ENCODE measurements around the gene NAT8L.

NAT8L gene

GRCh38 chr4:2040391-2041238 is 18.5 kb upstream of the NAT8L start:
- Histone ChIP-seq H3K36me3 (ENCODE audit: control insufficient read depth, insufficient read depth, low read length, severe bottlenecking) (no peaks in the 10 kb centered on the region), H3K4me3 (ENCODE audit: low read length) (no peak overlapping the region), H3K9ac (ENCODE audit: low read length) (no peak overlapping the region), H3K27me3 (replicated peaks; ENCODE audit: control insufficient read depth, insufficient read depth, low read length) (peaks cover 12% of the 10 kb centered on the region), H3K9me3 (ENCODE audit: control insufficient read depth, low read length) (no peaks in the 10 kb centered on the region), H3K4me1 (ENCODE audit: control insufficient read depth, insufficient read depth, low read length) (peaks cover 4% of the 10 kb centered on the region)
- no peak for DNase-seq (ENCODE audit: low read depth)

DNA sequence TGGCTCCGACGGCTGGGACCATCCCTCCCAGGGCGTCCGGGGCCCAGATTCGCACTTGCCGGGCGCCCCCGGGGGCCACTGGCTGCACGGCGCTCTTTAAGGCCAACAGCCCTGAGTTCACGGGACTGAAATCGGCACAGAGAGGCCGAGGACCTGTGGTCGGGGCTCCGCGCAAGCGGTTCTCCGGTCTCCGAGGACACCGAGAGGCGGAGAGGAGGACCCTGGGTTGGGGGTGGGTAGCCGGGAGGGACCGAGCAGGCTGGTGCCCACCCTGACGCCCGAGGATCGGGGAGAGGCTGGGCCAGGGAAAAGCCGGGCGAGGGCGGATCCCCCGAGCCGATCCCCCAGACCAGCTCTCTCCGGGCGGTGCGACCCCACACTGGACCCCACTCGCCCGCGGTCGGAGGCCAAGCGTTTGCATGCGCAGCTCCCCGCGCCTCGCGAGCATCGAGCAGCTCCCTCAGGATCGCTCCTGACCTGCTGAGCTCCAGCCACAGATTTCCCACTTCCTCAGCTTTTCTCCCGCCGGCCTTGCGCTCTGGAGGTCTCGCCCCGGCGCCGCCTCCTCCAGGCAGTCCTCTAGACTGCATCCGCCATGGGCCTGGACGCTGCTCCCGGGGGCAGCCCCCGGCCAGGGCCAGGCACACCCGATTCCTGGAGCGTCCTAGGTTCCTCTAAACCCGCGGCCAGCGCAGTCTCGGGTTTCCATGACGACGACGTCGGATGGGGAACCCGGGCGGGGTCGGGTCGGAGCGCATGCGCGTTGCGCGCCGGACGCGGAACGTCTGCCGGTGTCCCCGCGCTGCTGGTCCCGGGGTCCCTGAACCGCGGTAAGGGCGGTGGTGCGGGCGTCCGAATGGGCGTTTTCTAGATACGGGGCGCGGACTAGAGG is 17.6 kb upstream of the NAT8L start:
- peak; percentile 93 for DNase-seq (ENCODE audit: low read depth)
- Histone ChIP-seq H3K9ac (ENCODE audit: low read length) (peak overlapping the region; percentile 72), H3K4me3 (ENCODE audit: low read length) (peak overlapping the region; percentile 84), H3K9me3 (ENCODE audit: control insufficient read depth, low read length) (no peaks in the 10 kb centered on the region), H3K27me3 (replicated peaks; ENCODE audit: control insufficient read depth, insufficient read depth, low read length) (peaks cover 10% of the 10 kb centered on the region), H3K4me1 (ENCODE audit: control insufficient read depth, insufficient read depth, low read length) (peaks cover 4% of the 10 kb centered on the region), H3K36me3 (ENCODE audit: control insufficient read depth, insufficient read depth, low read length, severe bottlenecking) (no peaks in the 10 kb centered on the region)

DNA sequence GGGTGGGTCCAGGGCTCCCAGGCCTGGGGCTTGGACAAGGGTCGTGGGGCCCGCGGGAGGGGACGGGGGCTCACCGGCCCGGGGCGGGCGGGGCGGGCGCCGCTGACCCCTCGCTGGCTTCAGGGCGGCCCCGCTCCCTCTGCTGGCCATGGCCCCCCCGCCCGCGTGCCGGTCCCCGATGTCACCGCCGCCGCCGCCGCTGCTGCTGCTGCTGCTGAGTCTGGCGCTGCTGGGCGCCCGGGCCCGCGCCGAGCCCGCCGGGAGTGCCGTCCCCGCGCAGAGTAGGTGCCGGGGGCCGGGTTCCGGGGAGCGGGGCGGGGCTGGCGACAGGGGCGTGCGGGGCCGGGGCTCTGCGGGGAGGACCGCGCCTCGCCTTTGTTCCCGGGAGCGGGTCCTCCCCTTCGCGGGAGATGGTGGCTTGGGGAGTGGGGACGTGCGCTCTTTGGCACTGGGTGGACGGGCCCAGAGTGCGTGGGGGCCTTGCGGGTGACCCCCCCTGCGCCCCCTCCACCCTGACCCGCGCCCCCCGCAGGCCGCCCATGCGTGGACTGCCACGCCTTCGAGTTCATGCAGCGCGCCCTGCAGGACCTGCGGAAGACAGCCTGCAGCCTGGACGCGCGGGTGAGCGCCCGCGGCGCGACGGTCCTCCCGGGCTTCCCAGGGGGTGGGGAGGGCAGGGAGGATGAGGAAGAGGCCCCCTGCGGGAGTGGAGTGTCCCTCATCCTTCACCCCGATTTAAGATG is 16.8 kb upstream of the NAT8L start:
- Histone ChIP-seq H3K27me3 (replicated peaks; ENCODE audit: control insufficient read depth, insufficient read depth, low read length) (peaks cover 5% of the 10 kb centered on the region), H3K4me3 (ENCODE audit: low read length) (peak overlapping the region; percentile 84), H3K9ac (ENCODE audit: low read length) (no peak overlapping the region), H3K4me1 (ENCODE audit: control insufficient read depth, insufficient read depth, low read length) (peaks cover 4% of the 10 kb centered on the region), H3K36me3 (ENCODE audit: control insufficient read depth, insufficient read depth, low read length, severe bottlenecking) (no peaks in the 10 kb centered on the region), H3K9me3 (ENCODE audit: control insufficient read depth, low read length) (no peaks in the 10 kb centered on the region)
- peak; percentile 67 for DNase-seq (ENCODE audit: low read depth)

DNA sequence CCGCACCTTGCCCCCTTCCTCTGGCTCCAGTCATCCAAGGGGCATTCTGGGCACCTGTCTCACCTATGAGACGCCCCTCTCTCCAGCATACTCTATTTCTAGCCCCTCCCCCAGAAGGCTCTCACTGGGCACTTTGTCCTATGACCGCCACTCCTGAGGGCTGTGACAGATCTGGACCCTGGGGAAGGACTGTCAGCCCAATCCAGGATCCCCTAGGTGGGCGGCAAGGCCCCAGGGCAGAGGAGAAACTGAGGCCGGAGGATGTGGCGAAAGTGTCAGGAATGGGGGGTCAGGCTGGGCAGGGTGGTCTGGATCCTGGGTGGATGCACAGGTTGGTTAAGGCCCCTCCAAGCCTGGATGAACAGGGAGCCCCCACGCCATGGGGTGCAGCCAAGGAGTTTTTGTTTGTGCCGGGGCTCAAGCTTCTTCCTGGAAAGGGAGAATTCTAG is 16.2 kb upstream of the NAT8L start:
- H3K4me1 ChIP-seq (ENCODE audit: control insufficient read depth, insufficient read depth, low read length), result peaks cover 4% of the 10 kb centered on the region
- no peak overlapping the region for H3K4me3 ChIP-seq (ENCODE audit: low read length)
- no peak overlapping the region for H3K9ac ChIP-seq (ENCODE audit: low read length)
- no peak for DNase-seq (ENCODE audit: low read depth)
- no peaks in the 10 kb centered on the region for H3K36me3 ChIP-seq (ENCODE audit: control insufficient read depth, insufficient read depth, low read length, severe bottlenecking)
- H3K9me3 ChIP-seq (ENCODE audit: control insufficient read depth, low read length), result no peaks in the 10 kb centered on the region
- H3K27me3 ChIP-seq (replicated peaks; ENCODE audit: control insufficient read depth, insufficient read depth, low read length), result peaks cover 5% of the 10 kb centered on the region

DNA sequence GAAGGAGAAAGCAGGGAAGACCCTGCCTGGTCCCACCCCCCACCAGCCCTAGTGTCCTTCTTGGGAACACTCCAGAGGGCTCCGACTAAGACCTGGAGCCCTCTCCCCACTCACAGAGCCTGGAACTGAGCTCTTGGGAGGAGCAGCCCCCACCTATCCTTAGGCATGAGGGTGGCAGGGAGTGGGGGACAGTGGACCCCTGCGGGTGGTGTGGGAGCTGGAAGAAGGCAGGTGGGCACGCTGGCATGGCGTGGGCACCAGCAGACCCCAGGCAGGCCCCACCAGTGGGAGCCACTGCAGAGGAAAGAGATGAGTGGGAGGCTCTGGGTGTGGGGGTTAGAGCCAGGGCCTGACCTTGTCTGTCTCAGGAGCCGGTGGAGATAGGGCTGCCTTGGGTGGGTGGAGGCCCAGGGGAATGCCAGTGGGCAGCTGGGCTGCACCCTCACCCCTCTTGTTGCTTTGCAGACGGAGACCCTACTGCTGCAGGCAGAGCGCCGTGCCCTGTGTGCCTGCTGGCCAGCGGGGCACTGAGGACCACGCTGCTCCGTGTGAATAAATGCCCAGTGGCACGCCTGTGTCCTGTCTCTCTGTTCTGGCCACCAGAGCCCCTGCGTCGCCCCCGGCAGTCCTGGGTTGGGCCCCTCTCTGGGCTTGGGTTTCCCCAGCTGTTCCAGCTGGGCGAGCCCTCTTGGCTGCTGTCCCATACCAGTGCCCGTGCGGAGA is 15.6 kb upstream of the NAT8L start:
- Histone ChIP-seq H3K27me3 (replicated peaks; ENCODE audit: control insufficient read depth, insufficient read depth, low read length) (peaks cover 10% of the 10 kb centered on the region), H3K9me3 (ENCODE audit: control insufficient read depth, low read length) (no peaks in the 10 kb centered on the region), H3K4me1 (ENCODE audit: control insufficient read depth, insufficient read depth, low read length) (peaks cover 4% of the 10 kb centered on the region), H3K36me3 (ENCODE audit: control insufficient read depth, insufficient read depth, low read length, severe bottlenecking) (no peaks in the 10 kb centered on the region), H3K4me3 (ENCODE audit: low read length) (no peak overlapping the region), H3K9ac (ENCODE audit: low read length) (no peak overlapping the region)
- no peak for DNase-seq (ENCODE audit: low read depth)

DNA sequence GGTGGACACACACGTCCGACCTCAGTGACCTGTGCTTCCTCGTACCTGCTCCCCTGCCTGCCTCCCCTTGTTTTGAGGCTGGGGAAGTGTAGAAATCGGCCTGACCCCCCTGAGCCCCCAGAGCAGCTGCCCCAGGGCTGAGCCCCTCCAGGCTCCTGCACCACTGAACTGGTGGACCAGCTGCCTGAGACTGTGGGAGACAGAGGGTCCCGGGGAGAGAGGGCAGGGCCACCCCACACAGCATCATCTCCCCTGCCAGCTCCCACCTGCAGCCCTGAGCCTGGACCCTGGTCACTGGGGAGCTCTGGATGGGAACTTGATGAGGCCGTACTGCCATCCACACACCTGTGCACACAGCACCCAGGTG is 15.0 kb upstream of the NAT8L start:
- DNase-seq (ENCODE audit: low read depth), result no peak
- H3K36me3 ChIP-seq (ENCODE audit: control insufficient read depth, insufficient read depth, low read length, severe bottlenecking), result no peaks in the 10 kb centered on the region

DNA sequence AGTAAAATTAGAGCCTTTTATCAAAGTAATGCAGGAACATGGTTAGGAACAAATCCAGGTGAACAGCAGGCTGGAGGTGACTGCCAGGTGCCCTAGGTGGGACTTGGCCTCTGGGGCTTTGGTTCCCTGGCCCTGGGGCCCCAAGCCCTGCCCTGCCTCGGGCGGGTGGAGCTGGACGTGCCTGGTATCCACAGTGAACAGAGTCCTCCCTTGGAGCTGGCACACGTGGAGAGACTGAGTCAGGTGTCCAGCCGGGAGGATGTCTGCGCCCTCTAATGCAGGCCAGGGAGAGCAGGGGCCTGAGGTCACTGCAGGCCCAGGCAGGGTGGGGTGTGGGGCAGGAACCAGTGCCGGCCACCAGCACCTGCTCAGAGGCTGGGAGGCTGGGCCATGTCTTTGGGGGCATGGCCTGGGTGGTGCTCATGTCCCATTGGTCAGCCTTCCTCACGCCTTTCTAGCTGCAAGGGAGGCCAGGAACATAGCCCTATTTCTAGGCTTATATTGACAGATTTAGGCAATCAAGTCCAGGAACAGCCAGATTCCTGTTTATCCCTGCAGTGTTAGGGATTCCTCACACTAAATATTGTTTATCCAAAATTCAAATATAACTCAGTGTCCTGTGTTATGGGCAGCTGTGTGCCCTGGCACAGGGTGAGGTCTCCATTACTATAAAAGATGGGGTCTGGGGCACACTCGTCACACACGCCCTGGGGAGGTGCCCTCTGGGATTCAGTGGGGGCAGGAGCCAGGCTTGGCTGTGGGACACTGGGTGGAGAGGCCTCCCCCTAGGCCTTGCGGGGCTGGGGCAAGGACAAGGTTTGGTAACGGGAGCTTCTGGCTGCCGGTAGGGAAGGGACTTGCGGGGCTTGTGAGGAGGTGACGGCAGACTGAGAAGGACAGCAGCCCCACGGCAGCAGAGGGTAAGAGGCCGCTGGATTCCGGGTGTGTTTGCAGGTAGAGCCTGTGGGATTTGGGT is 14.3 kb upstream of the NAT8L start:
- no peaks in the 10 kb centered on the region for H3K36me3 ChIP-seq (ENCODE audit: control insufficient read depth, insufficient read depth, low read length, severe bottlenecking)
- no peak for DNase-seq (ENCODE audit: low read depth)
- no peaks in the 10 kb centered on the region for H3K9me3 ChIP-seq (ENCODE audit: control insufficient read depth, low read length)
- H3K4me1 ChIP-seq (ENCODE audit: control insufficient read depth, insufficient read depth, low read length), result peaks cover 4% of the 10 kb centered on the region
- H3K27me3 ChIP-seq (replicated peaks; ENCODE audit: control insufficient read depth, insufficient read depth, low read length), result peaks cover 10% of the 10 kb centered on the region
- H3K9ac ChIP-seq (ENCODE audit: low read length), result no peak overlapping the region
- H3K4me3 ChIP-seq (ENCODE audit: low read length), result no peak overlapping the region

More for the DNA sequence above, 15.0 kb upstream of the NAT8L start:
- H3K9me3 ChIP-seq (ENCODE audit: control insufficient read depth, low read length), result no peaks in the 10 kb centered on the region
- no peak overlapping the region for H3K9ac ChIP-seq (ENCODE audit: low read length)
- H3K4me3 ChIP-seq (ENCODE audit: low read length), result no peak overlapping the region
- peaks cover 10% of the 10 kb centered on the region for H3K27me3 ChIP-seq (replicated peaks; ENCODE audit: control insufficient read depth, insufficient read depth, low read length)
- H3K4me1 ChIP-seq (ENCODE audit: control insufficient read depth, insufficient read depth, low read length), result peaks cover 4% of the 10 kb centered on the region

DNA sequence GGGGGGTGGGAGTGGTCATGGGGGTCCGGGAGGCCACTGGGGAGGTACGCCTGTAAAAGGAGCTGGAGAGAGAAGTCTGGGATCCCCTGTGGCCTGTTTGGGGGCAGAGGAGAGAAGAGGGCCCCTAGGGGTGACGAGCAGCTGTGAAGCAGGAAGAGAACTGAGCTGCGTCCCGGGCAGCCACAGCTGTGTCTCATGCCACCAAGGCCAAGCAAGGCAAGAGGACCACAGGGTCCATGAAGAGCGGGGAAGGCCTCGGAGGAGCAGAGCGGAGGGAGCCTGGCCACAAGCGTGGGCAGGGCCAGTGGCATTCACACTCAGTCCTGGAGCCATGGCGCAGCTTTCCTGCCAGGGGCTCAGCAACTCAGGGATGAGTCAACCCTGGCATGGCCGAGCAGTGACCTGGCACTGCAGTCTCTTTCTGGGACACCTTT is 13.6 kb upstream of the NAT8L start:
- Histone ChIP-seq H3K4me3 (ENCODE audit: low read length) (no peak overlapping the region), H3K27me3 (replicated peaks; ENCODE audit: control insufficient read depth, insufficient read depth, low read length) (peaks cover 14% of the 10 kb centered on the region), H3K9ac (ENCODE audit: low read length) (no peak overlapping the region), H3K36me3 (ENCODE audit: control insufficient read depth, insufficient read depth, low read length, severe bottlenecking) (no peaks in the 10 kb centered on the region), H3K4me1 (ENCODE audit: control insufficient read depth, insufficient read depth, low read length) (peaks cover 4% of the 10 kb centered on the region), H3K9me3 (ENCODE audit: control insufficient read depth, low read length) (no peaks in the 10 kb centered on the region)
- no peak for DNase-seq (ENCODE audit: low read depth)

GRCh38 chr4:2046031-2046961 is 12.8 kb upstream of the NAT8L start:
- no peak overlapping the region for H3K9ac ChIP-seq (ENCODE audit: low read length)
- DNase-seq (ENCODE audit: low read depth), result no peak

More at GRCh38 chr4:2046031-2046961, 12.8 kb upstream of the NAT8L start:
- H3K4me3 ChIP-seq (ENCODE audit: low read length), result no peak overlapping the region
- no peaks in the 10 kb centered on the region for H3K36me3 ChIP-seq (ENCODE audit: control insufficient read depth, insufficient read depth, low read length, severe bottlenecking)
- H3K9me3 ChIP-seq (ENCODE audit: control insufficient read depth, low read length), result no peaks in the 10 kb centered on the region
- H3K27me3 ChIP-seq (replicated peaks; ENCODE audit: control insufficient read depth, insufficient read depth, low read length), result peaks cover 22% of the 10 kb centered on the region
- H3K4me1 ChIP-seq (ENCODE audit: control insufficient read depth, insufficient read depth, low read length), result peaks cover 4% of the 10 kb centered on the region
